ENCODE measurements around the gene CFAP43.

GRCh38 chr10:104099269-104099668, 132.9 kb downstream of the CFAP43 start:
- TF ChIP-seq POLR2A (IDR thresholded peaks at IDR 0.05) (no peak), CTCF (IDR thresholded peaks at IDR 0.05) (no peak), POLR2AphosphoS5 (IDR thresholded peaks at IDR 0.05) (no peak), EP300 (IDR thresholded peaks at IDR 0.05) (no peak)

All from suprapubic skin (tissue), 4 donors.